ENCODE results near the gene NAIP. TPM values are rescaled to one million over a fixed set of nuclear protein-coding genes. Genes with fewer than 3 reads are reported as not detected.
"Not testable (repeated sequence)": the region's sequence is repeated elsewhere in the genome, so short reads cannot be mapped to it uniquely, and the experiment has no call there.

Gene NAIP
- polyA plus RNA-seq (2011; rRNA removed) (1.1 and 1.3 TPM in 2 replicates), polyA minus RNA-seq (2011; rRNA and poly(A)+ RNA removed) (1.4 and 2.2 TPM in 2 replicates)

DNA sequence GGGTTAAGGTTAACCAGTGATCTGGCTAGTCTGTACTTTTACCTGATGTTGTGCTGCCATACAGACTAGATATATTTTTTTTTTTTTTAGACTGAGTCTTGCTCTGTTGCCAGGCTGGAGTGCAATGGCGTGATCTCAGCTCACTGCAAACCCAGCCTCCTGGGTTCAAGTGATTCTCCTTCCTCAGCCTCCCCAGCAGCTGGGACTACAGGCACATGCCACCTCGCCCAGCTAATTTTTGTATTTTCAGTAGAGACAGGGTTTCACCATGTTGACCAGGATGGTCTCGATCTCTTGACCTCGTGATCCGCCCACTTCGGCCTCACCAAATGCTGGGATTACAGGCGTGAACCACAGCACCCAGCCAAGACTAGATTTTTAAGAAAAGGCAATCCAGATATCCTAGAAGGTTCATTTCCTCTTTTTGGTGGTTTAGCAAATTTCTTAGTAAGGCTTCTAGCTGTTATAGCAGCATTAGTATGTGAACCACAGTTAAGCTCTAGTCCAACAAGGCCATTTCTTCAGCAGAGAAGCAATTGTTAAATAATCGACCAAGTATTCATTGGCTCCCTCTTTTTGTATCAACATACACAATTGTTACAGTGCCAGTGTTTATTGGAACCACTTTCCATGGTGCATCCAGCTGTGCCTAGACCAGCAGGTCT, at the start of gene NAIP:
NAIP (minus strand) TSS at position 51 of the 665 bp plus-strand sequence. CDS start 12,424 bp downstream, outside the sequence.
- H3K4me3 ChIP-seq (ENCODE audit: low read depth, low read length); H3K27me3 ChIP-seq (ENCODE audit: control insufficient read depth, insufficient read depth, low read length); H3K9me3 ChIP-seq (ENCODE audit: control insufficient read depth, insufficient read depth, low read length); DNase-seq (ENCODE audit: low read depth, low spot score); POLR2A ChIA-PET; H3K27ac ChIP-seq (ENCODE audit: low read depth, low read length); CTCF ChIA-PET: not testable (repeated sequence)

DNA sequence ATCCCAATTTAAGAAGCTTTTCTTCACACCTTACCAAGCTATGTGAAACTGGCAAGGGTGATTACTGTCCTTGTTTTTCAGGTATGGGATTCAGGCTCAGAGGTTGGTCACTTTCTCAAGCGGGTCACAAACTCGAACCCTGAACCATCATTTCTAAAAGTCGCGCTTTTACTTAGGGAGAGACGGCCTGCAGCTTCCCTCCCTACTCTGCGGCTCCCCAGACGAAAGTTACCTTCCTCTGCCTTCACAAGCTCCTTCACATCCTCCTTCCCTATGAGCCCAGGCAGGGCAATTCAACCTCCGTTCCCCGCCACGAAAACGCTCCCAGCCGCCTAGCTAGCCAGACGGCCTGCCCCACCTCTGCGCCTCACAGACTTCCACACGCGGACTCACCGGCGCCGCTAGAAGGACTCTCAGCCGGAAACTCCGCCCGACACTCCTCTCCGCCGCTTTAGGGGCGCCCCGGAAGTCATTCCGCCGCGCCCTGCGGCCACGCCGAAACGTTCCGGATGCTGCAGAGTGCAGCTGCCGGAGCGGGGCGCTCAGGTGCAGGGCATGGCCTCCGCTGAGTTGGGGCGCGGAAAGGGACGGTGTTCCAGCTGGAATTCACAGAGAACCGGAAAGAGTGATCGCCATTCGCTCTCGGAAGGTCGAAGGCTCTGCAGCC, 42.3 kb upstream of the NAIP start, which contains the start of gene GTF2H2:
GTF2H2 (minus strand) TSS at position 415 of the 667 bp plus-strand sequence. CDS start 4,913 bp downstream, outside the sequence.
- H3K27me3 ChIP-seq (ENCODE audit: control insufficient read depth, insufficient read depth, low read length); DNase-seq (ENCODE audit: low read depth, low spot score); POLR2A ChIA-PET; H3K4me3 ChIP-seq (ENCODE audit: low read depth, low read length); CTCF ChIA-PET; H3K27ac ChIP-seq (ENCODE audit: low read depth, low read length); H3K9me3 ChIP-seq (ENCODE audit: control insufficient read depth, insufficient read depth, low read length): not testable (repeated sequence)

GRCh38 chr5:71061322-71061721, 36.2 kb upstream of the NAIP start:
- H3K4me3 ChIP-seq (ENCODE audit: low read depth, low read length); H3K9me3 ChIP-seq (ENCODE audit: control insufficient read depth, insufficient read depth, low read length); DNase-seq (ENCODE audit: low read depth, low spot score); H3K27me3 ChIP-seq (ENCODE audit: control insufficient read depth, insufficient read depth, low read length); CTCF ChIA-PET; H3K27ac ChIP-seq (ENCODE audit: low read depth, low read length); POLR2A ChIA-PET: not testable (repeated sequence)

DNA sequence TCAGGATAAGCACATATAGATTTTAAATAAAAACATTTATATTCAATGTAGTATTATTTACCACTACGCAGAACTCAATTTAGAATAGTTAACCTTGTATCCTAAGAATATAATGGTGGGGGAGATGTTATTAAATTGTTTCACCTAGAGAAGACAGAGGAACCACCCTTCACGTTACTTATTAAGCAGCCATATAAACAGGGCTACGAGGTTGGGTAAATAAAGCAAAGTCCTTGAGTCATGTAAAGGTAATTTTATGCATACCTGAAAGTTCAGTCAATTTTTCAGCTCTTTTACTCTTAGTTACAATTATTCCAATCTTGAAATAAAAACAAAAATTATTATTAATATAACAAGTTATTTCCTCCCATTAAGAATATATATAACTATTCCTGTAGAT, 34.3 kb upstream of the NAIP start:
- POLR2A ChIA-PET = not testable (repeated sequence)

DNA sequence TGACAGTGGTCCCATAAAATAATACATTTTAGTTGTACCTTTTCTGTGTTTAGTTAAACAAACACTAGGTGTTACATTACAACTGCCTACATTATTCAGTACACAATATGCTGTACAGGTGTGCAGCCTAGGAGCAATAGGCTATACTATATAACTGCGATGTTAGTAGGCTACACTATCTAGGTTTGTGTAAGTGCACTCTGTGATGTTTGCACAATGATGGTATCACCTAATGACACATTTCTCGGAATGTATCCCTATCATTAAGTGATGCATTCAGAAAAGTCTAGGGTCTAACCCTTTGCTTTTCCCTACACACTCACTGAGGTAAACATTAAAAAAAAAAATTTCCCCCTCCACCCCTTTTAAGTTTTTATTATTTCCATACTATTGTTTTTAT, 19.7 kb upstream of the NAIP start:
- DNase-seq (ENCODE audit: low read depth, low spot score); CTCF ChIA-PET; H3K9me3 ChIP-seq (ENCODE audit: control insufficient read depth, insufficient read depth, low read length); POLR2A ChIA-PET; H3K4me3 ChIP-seq (ENCODE audit: low read depth, low read length); H3K27ac ChIP-seq (ENCODE audit: low read depth, low read length); H3K27me3 ChIP-seq (ENCODE audit: control insufficient read depth, insufficient read depth, low read length): not testable (repeated sequence)

More for the DNA sequence above, 34.3 kb upstream of the NAIP start:
- DNase-seq (ENCODE audit: low read depth, low spot score); H3K4me3 ChIP-seq (ENCODE audit: low read depth, low read length); H3K9me3 ChIP-seq (ENCODE audit: control insufficient read depth, insufficient read depth, low read length); H3K27ac ChIP-seq (ENCODE audit: low read depth, low read length); CTCF ChIA-PET; H3K27me3 ChIP-seq (ENCODE audit: control insufficient read depth, insufficient read depth, low read length): not testable (repeated sequence)

- DNase-seq (ENCODE audit: low read depth, low spot score); CTCF ChIA-PET; H3K4me3 ChIP-seq (ENCODE audit: low read depth, low read length); POLR2A ChIA-PET; H3K9me3 ChIP-seq (ENCODE audit: control insufficient read depth, insufficient read depth, low read length); H3K27me3 ChIP-seq (ENCODE audit: control insufficient read depth, insufficient read depth, low read length); H3K27ac ChIP-seq (ENCODE audit: low read depth, low read length): not testable (repeated sequence)
Observed at GRCh38 chr5:71044128-71044527, 19.0 kb upstream of the NAIP start.

DNA sequence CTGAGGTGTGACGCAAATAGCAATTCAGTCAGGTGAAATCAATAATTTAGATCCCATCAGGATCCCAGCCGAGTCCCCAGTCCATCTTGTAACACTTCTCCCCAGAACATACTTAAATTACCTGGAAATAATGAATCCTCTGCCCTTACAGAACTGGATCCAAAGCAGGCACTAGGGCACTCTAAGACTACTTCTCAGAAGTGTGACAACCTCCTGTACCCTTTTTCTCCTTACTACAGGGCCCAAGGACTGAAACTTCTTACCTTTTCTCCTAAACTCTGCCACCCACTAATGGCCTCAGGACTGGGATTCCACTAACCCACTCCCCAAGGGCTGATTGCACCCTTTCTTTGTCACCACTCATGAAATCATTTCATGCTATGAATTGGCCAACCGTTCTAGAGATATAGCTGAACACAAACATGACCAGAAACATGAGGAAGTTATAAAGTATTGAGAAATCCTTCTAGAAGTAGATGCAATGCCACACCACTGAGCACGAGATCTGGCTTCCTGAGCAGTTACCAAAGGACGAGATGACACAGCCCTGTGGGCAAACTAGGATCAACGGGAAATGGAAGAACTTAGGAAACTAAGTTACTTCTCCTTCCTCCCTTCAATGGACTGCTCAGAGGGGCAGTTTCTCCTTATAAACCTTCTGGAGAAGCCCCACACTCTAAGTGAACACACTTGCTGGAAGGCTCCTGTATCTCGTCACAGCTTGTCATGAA, 6.1 kb upstream of the NAIP start:
- H3K27me3 ChIP-seq (ENCODE audit: control insufficient read depth, insufficient read depth, low read length); H3K27ac ChIP-seq (ENCODE audit: low read depth, low read length); H3K9me3 ChIP-seq (ENCODE audit: control insufficient read depth, insufficient read depth, low read length); H3K4me3 ChIP-seq (ENCODE audit: low read depth, low read length); POLR2A ChIA-PET; DNase-seq (ENCODE audit: low read depth, low spot score); CTCF ChIA-PET: not testable (repeated sequence)

GRCh38 chr5:71020643-71021042, 4.5 kb downstream of the NAIP start:
- H3K27me3 ChIP-seq (ENCODE audit: control insufficient read depth, insufficient read depth, low read length); CTCF ChIA-PET; H3K9me3 ChIP-seq (ENCODE audit: control insufficient read depth, insufficient read depth, low read length); H3K27ac ChIP-seq (ENCODE audit: low read depth, low read length); DNase-seq (ENCODE audit: low read depth, low spot score); H3K4me3 ChIP-seq (ENCODE audit: low read depth, low read length); POLR2A ChIA-PET: not testable (repeated sequence)

DNA sequence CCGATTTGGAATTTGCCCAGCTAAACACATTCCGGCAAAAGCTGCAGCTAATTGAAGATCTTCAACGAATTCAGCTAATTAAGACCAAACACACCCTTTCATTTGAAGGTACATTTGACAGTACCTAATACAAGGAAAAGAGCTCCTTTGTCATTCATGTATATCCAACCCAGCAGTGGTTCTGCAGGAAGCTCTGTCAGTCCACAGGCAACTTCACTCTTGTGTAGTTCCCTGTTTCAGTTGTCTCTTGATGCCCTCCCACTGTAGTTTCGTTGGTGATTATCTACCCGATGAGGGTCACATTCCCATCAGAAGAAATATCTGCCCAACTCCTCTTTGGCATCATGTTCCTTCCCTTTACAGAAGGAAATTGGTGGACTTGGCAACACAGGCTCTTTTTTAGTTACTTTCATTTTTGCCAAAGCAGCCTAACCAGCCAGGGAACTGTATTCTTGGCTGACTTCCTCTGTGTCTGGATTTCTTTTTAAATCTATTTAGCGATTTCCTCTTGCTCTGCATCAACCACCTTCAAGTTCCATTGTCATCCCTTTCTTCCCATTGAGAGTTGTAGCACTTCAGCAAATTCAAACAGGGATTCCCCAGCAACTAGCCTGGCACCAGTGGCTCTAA, 6.6 kb downstream of the NAIP start:
- POLR2A ChIA-PET; DNase-seq (ENCODE audit: low read depth, low spot score); CTCF ChIA-PET: not testable (repeated sequence)

More for the DNA sequence above, 6.6 kb downstream of the NAIP start:
- H3K27ac ChIP-seq (ENCODE audit: low read depth, low read length); H3K9me3 ChIP-seq (ENCODE audit: control insufficient read depth, insufficient read depth, low read length); H3K4me3 ChIP-seq (ENCODE audit: low read depth, low read length); H3K27me3 ChIP-seq (ENCODE audit: control insufficient read depth, insufficient read depth, low read length): not testable (repeated sequence)
